Left forelimb (tissue), 1 donor: ENCODE data around the gene NANS.
A peak's percentile ranks its signal among the peaks of the same experiment; 100 is the strongest.
"Not testable (repeated sequence)": the region's sequence is repeated elsewhere in the genome, so short reads cannot be mapped to it uniquely, and the experiment has no call there.

Experiments
- DNase-seq: peaks from one replicate; pipeline ENCODE4 v3.0.0-alpha.2; 2018; ENCODE audit warnings: low spot score

The NANS gene

GRCh38 chr9:98056269-98057137, at the start of gene NANS:
TSS of gene NANS (plus strand) at chr9:98056732. CDS start at chr9:98056809, 77 bp downstream.
- DNase-seq: peak; percentile 96

- DNase-seq: no peak
Measured at GRCh38 chr9:98007251-98007928, 49.1 kb upstream of the NANS start.

- no peak for DNase-seq
Measured at GRCh38 chr9:98008764-98009163, 47.8 kb upstream of the NANS start.

- no peak for DNase-seq
Measured at GRCh38 chr9:98009437-98009836, 47.1 kb upstream of the NANS start.

GRCh38 chr9:98009936-98010335, 46.6 kb upstream of the NANS start:
- DNase-seq: no peak

- no peak for DNase-seq
Measured at GRCh38 chr9:98010445-98010844, 46.1 kb upstream of the NANS start.

- DNase-seq: no peak
Measured at GRCh38 chr9:98011122-98011521, 45.4 kb upstream of the NANS start.

GRCh38 chr9:98016137-98016680, 40.3 kb upstream of the NANS start:
- no peak for DNase-seq

GRCh38 chr9:98017306-98017705, 39.2 kb upstream of the NANS start:
- DNase-seq: no peak

- no peak for DNase-seq
Measured at GRCh38 chr9:98018347-98018746, 38.2 kb upstream of the NANS start.

GRCh38 chr9:98019098-98019497, 37.4 kb upstream of the NANS start:
- DNase-seq: no peak

GRCh38 chr9:98019869-98020268, 36.7 kb upstream of the NANS start:
- not testable (repeated sequence) for DNase-seq

- no peak for DNase-seq
Measured at GRCh38 chr9:98020476-98021145, 35.9 kb upstream of the NANS start.

- no peak for DNase-seq
Measured at GRCh38 chr9:98021306-98022040, 35.1 kb upstream of the NANS start.

GRCh38 chr9:98022447-98022846, 34.1 kb upstream of the NANS start:
- DNase-seq: no peak

GRCh38 chr9:98024702-98025101, 31.8 kb upstream of the NANS start:
- no peak for DNase-seq

- no peak for DNase-seq
Measured at GRCh38 chr9:98031169-98031568, 25.4 kb upstream of the NANS start.

- DNase-seq: no peak
Measured at GRCh38 chr9:98031935-98032334, 24.6 kb upstream of the NANS start.

GRCh38 chr9:98034593-98035546, 21.7 kb upstream of the NANS start:
- peak; percentile 78 for DNase-seq

GRCh38 chr9:98037357-98037756, 19.2 kb upstream of the NANS start:
- no peak for DNase-seq

GRCh38 chr9:98038958-98039357, 17.6 kb upstream of the NANS start:
- DNase-seq: no peak
